Stimulated activated CD4-positive, alpha-beta T cell treated with anti-CD3 and anti-CD28 coated beads, Interleukin-12 subunit alpha, Interleukin-12 subunit beta, amount 100 ng/mL, for 24 hours (primary cell): ENCODE data around the gene ZNF683.
A peak's percentile ranks its signal among the peaks of the same experiment; 100 is the strongest.

Source experiments
- DNase-seq, 2 experiments: peaks; one replicate each; pipeline ENCODE4 v3.0.0-alpha.2; 2020; ENCODE audit warnings: low read depth in 2 of 2

Gene ZNF683

DNA sequence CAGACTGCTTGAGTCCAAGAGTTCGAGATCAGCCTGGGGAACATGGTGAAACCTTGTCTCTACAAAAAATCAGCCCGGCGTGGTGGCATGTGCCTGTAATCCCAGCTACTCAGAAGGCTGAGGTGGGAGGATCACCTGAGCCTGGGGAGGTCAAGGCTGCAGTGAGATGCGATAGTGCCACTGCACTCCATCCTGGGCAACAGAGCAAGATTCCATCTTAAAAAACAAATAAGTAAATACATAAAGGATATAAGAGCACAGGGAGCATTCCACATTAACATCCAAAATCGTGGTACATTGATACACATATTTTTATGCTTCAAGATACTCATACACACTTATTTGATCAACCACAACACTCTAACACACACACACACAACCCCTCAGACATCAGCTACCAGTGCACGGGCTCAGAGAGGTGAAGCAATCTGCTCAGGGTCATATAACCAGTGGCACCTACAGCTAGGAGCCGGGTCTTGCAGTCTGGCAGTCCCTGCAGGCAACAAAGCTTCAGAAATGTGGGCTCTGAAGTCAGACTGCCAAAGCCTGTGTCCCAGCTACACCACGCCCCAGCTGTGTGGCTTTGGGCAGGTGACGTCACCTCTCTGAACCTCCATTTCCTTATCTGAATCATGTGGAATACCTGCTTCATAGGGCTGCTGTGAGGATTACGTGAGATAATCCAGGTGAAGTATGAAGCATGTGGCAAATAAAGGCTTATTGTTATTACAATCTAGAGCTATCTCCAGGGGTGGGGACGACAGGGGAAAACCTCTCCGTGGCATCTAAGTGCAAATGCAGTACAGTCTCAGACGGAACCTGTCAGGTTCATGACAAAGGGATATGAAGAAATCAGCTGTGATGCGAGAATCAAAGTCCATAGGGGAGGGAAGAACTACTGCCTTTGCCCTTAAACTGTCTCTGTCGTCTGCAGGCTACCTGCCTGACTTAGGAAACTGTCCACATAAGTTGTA, 13.9 kb downstream of the ZNF683 start:
- peak; percentile 32 to 49 for DNase-seq

DNA sequence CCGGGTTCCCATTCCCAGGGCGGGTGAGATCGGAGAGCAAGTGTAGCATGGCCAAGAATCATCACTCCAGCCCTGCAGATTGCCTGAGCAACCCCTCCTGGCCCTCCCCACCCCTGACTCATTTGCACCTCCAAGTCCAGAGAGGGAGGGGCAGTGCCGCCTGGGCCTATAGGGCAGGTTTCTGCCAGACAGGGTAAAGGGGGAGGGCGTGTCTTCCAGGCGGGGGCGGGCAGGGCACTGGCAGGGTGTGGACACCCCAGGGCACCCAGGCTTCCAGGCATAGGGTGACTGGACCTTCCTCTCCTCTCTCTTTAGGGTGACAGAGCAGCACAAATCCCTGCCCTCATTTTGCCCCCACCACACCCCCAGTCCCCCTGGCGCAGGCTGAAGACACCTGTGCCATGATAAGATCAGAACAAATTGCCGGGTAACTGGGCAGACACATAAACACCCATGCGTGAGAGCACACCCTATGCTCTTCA, 15.4 kb downstream of the ZNF683 start:
- DNase-seq = no peak

DNA sequence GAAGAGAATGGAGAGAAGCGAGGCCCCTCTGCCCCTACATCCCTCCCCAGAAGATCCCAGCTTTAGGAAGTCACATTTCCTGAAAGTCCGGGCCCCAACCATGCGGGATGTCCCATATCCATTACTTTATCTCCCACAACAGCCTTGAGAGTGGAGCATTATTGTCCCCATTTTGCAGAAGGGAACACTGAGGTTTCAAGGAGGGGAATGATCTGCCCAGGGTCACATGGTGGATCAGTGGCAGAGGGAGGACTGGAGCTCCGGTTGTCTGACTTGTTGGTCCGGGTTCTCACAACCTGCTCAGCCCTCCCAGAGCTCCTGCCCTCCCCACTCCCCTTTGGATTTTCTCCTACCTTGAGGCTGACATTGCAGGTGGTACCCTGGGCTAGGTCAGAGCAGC, 16.4 kb downstream of the ZNF683 start:
- DNase-seq = no peak

DNA sequence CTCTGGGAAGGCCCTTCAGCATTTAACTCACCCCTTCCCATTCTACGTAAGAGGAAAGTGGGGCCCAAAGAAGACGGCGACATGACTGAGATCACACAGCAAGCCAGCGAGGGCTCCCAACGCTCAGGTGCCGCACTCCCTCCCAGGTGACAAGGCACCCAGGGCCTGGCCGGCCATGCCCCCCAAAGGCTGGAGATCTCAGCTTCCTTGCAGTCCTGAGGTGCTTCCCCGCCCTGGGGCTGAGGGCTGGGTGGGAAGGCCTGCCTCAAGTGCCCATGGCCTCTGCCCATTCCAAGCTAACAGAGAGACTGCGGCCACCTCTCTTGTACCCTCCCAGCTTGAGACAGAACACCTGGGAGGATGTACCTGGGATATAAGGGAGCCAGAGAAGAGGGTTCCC, 17.6 kb downstream of the ZNF683 start:
- no peak for DNase-seq

DNA sequence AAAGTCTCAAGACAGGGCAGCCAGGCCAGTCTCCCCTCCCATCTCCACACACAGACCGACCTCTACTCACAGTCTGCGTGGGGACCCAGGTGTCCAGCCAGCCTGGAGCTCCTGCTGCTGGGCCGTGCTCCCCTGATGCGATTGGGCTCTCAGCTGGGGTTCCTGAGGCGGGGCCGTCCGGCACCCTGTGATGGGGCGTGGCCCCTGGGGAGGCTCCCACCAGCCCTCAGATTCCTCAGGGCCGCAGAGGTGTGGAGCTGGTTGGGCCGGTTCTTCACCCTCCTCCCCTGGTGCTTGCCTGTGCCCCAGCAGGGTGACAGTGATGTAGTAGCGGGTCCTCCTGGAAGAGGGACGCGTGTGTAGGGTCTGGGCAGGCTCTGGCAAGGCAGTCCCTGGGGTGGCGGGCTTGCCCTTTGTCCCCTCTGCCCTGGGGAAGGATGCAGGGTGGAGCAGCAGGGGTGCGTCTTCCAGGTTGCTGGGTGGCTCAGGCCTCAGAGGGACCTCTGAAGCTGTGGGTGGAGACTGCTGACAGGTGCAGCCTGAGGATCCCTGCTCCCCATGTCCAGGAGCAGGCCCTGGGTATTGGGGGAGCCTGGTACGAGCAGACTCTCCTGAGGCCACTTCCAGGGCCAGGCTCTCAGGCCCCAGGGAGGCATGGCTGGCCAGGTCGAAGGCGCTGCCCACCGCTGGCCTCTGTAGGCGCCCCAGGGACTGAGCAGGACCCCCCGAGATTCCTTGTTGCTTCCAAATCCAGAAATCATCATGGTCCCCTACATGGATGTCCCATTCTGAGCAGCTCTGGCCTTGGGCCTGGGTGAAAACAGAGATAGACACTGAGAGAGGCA, 18.4 kb downstream of the ZNF683 start, which contains the start of gene CRYBG2:
CRYBG2 (minus strand) TSS at position 155 of the 845 bp plus-strand sequence. CDS start 7,473 bp downstream, outside the sequence.
- no peak for DNase-seq

DNA sequence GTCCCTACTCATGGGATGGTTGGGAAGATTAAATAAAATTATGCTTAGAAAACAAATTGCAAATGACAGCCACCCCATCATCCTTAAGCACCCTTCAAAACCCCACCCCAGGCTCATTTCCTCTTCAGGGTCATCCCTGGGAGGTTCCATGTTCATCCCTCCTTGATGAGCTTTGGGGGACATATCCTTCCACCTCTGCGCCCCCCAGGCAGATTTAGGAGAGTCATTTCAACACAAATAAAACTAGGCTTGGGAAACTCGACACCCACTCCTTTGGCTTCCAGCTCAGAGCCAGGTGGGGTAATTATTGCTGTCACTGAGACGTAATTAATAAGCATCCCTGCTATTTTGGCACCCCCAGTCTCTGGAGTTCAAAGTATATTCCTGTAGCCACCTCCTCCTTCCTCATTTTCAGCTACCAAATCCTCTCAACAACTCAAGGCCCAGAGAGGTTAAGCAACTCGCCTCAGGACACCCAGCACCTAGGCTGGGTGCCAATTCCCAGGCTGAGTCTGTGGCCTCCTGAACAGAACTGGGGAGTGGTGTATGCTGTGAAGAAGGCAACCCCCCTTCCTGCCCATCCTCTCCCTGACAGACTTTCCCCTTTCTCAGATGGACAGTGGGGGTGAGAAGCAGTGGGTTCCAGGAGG, 19.2 kb downstream of the ZNF683 start:
- DNase-seq = no peak

DNA sequence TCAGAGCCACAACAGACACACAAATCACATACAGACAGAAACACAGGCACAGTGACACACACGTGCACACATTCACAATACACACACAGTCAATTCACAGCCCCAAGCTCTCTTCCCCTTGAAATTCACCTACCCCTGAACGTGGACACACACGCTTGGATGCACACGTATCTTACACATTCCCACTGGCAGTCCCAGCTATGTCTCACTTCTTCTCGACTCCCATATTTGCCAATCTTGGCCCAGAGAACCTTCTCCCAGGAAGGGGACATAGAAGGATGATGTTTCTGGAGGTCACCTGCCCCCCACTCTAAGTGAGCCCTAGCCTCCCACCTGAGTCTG, 20.2 kb downstream of the ZNF683 start:
- DNase-seq = no peak

DNA sequence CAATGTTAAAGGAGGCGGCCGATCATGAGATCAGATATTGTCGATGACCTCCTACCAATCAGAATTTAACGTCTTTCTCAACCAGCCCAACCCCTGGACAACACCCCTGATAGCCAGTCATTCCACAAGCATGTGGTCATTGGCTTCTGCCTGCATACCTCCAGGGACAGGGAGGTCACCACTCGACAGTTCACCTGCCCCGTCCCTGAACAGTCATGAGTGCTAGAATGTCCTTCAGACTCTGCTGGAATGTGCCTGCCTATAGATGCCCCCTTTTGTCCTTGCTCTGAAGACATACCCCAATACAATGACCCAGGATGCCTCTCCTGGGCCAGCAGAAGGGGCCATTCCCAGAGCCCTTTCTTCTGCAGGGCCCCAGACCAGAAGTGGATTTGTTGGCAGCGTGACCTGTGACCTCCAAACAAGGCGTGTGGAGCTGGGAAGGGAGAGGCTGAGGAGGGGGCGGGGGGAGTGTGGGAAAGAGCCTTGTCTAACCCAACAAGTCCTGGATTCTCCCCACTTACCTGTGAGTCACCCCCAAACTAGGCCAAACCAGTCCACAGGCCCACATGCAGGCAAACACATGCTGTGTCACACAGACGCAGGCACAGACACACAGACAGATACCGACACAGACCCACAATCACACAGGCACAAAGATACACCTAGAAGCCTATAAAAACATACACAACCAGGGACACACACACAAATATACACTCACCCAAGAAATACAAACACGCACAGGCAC, 20.8 kb downstream of the ZNF683 start:
- no peak for DNase-seq

DNA sequence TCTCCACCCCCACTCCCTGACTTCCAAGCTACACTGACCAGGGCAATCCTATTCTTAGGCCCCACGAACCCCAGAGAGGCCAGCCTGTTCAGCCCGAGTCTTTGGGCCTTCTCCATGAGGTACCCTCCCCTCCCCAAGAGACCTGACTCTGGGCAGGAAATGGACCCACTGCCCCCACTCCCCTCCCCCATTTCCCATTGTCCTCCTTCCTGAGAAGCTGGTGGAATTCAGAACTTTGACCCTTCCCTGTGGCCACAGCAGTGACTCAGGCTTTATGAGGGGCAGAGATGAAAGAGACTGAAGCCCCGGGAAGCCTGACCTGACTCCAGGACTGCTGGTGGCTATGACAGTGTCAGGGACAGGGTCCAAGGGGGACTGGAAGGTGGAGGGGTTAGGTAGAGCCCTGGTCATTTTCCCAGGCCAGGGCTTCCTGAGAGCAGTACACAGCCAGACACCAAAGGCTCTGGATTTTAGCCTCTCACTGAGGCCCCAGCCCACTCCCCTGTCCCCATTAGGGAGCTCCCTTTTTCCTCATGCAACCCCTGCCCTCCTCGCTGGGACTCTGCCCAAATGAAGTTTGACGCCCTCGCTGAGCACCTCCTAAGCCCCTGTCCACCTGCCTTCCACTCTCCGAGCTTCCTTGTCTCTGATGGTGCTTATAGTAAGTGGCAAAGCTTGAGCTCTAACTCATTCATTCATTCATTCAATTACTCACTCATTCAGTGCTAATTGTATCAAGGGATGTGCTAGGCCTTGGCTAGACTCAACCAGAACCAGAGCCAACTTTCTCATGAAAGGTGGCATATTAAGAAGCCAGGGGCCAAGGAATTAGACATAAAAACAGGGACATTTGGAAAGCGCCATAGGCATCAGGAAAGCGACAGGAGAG, 21.6 kb downstream of the ZNF683 start:
- no peak for DNase-seq

DNA sequence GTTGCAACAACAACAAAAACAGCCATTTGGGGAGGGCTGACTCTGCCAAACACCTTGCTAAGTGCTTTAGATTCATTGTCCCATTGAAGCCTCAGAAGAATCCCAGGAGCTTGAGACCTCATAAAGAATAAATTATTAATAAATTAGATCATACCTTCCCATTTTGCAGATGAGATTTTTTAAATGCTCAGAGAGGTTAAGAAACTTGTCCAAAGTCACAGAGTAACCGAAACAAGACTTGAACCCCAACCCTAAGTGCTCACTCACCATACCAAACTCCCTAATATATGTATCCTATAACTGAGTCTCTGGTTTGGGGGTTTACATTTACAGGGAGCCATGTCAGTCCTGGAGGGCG, 22.2 kb downstream of the ZNF683 start:
- no peak for DNase-seq

DNA sequence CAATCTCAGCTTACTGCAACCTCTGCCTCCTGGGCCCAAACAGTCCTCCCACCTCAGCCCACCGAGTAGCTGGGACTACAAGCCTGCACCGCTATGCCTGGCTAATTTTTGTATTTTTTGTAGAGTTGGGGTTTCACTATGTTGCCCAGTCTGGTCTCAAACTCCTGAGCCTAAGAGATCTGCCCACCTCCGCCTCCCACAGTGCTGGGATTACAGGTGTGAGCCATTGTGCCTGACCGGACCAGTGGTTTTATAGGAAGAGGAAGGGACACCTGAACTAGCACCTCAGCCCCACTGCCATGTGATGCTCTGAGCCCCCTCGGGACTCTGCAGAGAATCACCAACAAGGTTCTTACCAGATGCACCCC, 22.7 kb downstream of the ZNF683 start:
- DNase-seq = no peak

DNA sequence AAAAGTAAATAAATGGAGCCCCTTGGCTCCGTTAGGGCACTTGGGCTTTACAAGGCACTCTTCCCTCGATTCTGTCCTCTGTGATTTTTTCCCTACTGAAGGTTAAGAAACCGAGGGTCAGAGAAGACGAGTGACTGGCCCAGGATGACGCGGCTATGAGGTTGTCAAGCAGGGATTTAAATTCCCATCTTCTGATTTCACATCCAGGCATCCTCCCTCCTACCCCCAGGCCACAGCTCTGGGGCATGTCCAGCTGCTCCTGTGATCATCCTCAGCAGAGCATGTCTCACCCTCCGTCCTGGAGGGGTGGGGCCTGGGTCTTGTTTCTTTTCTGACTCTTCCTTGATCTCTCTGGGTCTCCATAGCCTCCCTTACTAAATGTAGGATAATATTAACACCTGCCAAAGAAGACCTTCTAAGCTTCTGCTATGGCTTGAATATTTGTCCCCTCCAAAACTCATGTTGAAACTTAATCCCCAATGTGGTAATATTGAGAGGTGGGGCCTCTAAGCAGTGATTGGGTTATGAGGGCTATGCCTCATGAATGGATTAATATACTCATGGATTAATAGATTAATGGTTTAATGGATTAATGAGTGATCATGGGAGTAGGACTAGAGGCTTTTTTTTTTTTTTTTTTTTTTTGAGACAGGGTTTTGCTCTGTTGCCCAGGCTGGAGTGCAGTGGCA, 23.2 kb downstream of the ZNF683 start:
- DNase-seq = no peak

DNA sequence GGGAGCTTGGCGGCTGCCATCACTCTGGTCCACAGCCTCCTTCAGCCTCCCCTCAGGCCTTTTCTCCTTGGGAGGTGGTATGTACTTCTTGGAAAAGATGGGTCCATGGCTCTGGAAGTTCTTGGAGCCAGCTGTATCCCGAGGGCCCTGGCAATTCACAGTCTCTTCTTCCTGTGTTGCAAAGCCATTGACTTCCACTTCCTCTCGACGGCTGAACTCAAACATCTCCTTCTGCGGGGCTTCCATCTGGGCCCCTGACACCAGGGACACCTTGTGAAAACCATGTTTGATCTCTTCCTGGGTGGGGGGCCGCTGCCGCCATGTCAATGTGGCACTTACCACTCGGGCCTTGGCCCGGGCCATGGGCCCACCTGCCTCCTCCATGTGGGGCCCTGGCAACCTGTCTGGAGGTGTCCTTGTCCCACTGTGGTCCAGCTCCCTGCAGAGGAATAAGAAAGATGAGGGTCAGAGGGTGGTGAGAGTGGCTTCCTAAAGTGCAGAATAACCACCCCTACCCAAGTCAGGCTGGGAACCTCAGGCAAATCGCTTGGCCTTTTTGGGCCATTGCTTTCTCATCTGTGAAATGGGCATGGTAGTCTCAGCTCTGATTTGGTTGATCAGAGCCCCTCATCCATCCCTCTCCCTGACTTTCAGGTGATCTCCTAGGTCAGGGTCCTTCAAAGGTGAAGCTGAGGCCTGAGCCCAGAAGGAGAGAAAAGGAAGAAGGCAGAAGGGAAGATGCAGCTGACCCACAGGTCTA, 26.1 kb downstream of the ZNF683 start:
- DNase-seq = no peak

DNA sequence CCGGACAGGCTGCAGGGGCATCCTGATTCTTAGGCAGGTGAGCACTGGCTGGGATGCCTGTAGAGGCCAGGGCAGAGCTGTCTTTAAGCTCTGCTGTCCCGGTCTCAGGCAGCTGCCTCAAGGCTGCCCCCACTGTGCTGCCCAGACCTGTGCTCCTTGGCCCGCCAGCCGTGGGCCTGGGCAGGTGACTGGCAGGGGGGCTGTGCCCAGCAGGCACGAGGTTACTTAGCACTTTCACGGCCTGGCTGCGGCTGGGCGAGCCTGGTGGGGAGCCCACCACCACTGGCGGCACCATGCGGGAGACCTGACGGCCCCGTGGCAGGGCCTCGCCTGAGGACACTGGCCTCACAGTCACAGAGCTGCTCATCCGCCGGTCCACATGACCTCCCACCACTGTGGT, 26.8 kb downstream of the ZNF683 start:
- no peak for DNase-seq

DNA sequence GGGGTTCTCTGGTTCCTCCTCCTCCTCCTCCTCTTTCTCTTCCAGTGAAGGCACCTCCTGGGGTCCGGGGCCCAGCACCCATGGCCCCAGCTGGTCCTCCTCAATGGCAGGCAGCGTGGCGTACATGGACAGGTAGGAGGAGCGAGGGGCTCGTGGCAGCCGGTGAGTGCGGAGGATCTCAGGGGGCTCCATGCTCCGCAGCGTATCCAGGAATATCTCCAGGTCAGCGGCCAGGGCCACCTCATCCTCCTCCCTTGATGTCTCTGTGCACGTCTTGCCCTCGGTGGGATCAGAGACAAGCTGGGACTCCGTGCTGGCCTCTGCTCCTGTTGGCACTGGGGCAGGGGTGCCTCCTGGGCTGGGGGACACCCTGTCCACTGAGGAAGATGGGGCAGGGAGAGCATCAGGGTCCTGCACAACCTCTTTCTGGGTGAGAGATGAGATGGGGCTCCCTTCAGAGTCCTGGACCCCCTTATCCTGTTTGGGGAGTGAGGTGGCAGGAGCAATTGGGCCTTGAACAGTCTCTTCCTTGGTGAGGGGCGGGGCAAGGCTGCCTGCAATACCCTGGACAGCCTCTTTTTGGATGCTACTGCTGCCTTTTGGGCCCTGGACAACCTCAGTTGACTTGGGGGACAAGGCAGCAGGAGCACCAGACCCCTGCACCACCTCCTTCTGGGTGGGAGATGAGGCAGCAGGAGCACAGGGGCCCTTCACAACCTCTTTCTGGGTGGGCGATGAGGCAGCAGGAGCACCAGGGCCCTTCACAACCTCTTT, 28.2 kb downstream of the ZNF683 start:
- DNase-seq = no peak

DNA sequence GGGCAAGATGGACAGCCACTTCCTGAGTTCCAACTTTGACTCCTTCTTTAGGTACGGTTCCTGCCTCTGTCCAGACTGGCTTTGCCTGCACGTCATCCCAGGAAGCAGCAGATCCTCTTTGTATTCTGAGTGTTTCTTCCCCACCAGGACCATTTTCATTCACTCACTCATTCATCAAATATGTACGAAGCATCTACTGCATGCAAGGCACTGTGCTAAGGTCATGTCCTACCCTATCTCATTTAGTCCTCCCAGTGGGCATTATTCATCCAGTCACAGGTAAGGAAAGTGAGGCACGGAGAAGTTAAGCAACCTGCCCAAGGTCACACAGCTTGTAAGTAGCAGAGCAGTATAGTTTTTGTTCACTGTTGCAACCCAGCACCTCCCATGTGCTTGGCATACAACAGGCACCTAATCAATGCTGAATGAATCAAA, 32.5 kb downstream of the ZNF683 start:
- DNase-seq = no peak

DNA sequence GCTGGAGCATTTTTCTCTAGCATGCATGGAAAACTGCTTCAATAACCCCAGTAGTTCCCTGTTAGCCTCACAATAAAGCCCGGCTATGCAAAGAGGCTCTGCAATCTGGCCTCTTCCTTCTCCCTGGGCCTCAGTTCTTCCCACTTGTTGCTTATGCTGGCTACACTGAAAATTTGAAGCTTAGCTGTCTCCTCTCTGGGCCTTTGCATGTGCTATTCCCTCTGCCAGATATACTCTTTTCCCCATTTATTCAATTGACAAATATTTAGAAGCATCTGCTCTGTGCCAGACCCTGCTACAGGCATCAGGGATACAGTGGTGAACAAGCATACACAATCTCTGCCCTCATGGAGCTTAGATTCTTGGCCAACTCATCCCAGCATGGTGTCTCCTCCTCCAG, 33.9 kb downstream of the ZNF683 start:
- no peak for DNase-seq

DNA sequence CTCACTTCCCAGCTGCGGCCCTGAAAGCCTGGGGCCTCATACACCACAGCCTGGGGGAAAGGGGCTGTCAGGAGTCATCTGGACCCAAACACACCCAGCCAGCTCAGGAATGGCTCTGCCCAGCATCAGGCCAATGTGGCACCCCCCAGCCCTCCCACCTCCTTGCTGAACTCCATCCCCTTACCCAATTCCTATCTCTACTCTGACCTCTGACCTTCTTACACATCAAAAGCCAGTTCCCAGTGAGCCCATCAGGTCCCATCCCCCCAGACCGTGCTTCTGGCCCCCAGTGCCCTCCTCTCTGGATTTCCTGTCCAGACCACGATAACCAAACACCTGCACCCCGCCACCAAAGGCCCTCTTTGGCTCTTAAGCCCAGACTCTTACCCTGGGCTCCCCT, 34.9 kb downstream of the ZNF683 start:
- no peak for DNase-seq
